ENCODE measurements around the gene ERAS.

- no peak for TF ChIP-seq CTCF (IDR thresholded peaks at IDR 0.05)
- no peak for TF ChIP-seq POLR2A (IDR thresholded peaks at IDR 0.05)
Measured at GRCh38 chrX:48831909-48832291, 5.6 kb downstream of the ERAS start.
